K562 (cell line): ENCODE measurements around the gene PAQR7. TPM values are rescaled to one million over a fixed set of nuclear protein-coding genes. Genes with fewer than 3 reads are reported as not detected.

Experiments
- ASH1L ChIP-seq: fragments of 450-650 bp; IDR thresholded peaks from 2 replicates; pipeline ENCODE4 v1.6.1; 2018; ENCODE audit warnings: borderline replicate concordance, mild to moderate bottlenecking, low read depth; ENCODE audit not compliant: partially characterized antibody
- EGR1 ChIP-seq: fragments of 450-650 bp; conservative IDR thresholded peaks from 2 replicates; pipeline ENCODE4 v1.6.1; 2017; ENCODE audit warnings: mild to moderate bottlenecking
- GATAD2B ChIP-seq: fragments of 450-650 bp; IDR thresholded peaks from 2 replicates; pipeline ENCODE4 v1.6.1; 2017; ENCODE audit warnings: mild to moderate bottlenecking, borderline replicate concordance
- MBD2 ChIP-seq: sonication (generic); IDR thresholded peaks from 2 replicates; pipeline ENCODE4 v1.6.1; 2016; ENCODE audit warnings: low read depth, borderline replicate concordance
- MECOM ChIP-seq: fragments of 250-450 bp; sonication (Bioruptor Pico); IDR thresholded peaks from 2 replicates; pipeline ENCODE4 v1.8.0; 2022; ENCODE audit warnings: inconsistent platforms
- POLR2B ChIP-seq: fragments of 450-650 bp; IDR thresholded peaks from 2 replicates; pipeline ENCODE4 v1.6.1; 2018; ENCODE audit warnings: low read depth; ENCODE audit not compliant: partially characterized antibody
- RAD21 ChIP-seq, 2 experiments: fragments of 250-450 bp in 1 of 2; fragments of 450-650 bp in 1 of 2; sonication (Bioruptor Pico) in 1 of 2; formaldehyde crosslinking in 1 of 2; IDR thresholded peaks in 1 of 2; conservative IDR thresholded peaks in 1 of 2; 2 replicates each; pipeline versions ENCODE4 v1.4.0 to v1.8.0; 2020 to 2022; ENCODE audit warnings: mild to moderate bottlenecking in 2 of 2, moderate library complexity in 1 of 2
- THRAP3 ChIP-seq: fragments of 450-650 bp; IDR thresholded peaks from 2 replicates; pipeline ENCODE4 v1.6.1; 2016; ENCODE audit warnings: mild to moderate bottlenecking, inconsistent platforms, borderline replicate concordance
- ZNF24 ChIP-seq: fragments of 450-650 bp; IDR thresholded peaks from 2 replicates; pipeline ENCODE4 v1.6.1; 2016
- ZNF316 ChIP-seq: fragments of 450-650 bp; IDR thresholded peaks from 2 replicates; pipeline ENCODE4 v1.6.1; 2016
- ZNF354B ChIP-seq: fragments of 250-450 bp; sonication (Bioruptor Pico); IDR thresholded peaks from 2 replicates; pipeline ENCODE4 v1.4.0; 2020
- ZNF696 ChIP-seq: fragments of 250-450 bp; sonication (Bioruptor Pico); conservative IDR thresholded peaks from 2 replicates; pipeline ENCODE4 v1.4.0; 2020; ENCODE audit warnings: mild to moderate bottlenecking, moderate library complexity
- polyA plus RNA-seq, 8 experiments: library from polyadenylated mRNA; depleted of rRNA in 4 of 8; stranded (reverse) in 5 of 8; unstranded in 3 of 8; fragments of >200 nt; fragmentation: Nextera tagmentation in 2 of 8; fragmentation: Illumina TruSeq in 1 of 8; extraction: Ambion mirVana in 2 of 8; extraction: Trizol in 1 of 8; gene quantifications; 2 replicates each; pipeline versions ENCODE4 v1.2.1 to v1.2.3, GENCODE V29; 2011 to 2014; ENCODE audit warnings: inconsistent platforms in 1 of 8, missing spikeins in 1 of 8
- total RNA-seq, 7 experiments: library from RNA; depleted of rRNA in 6 of 7; stranded (reverse); fragments of >200 nt in 6 of 7; fragmentation: Illumina TruSeq in 2 of 7; extraction: Trizol in 2 of 7; gene quantifications; 2 replicates each; pipeline versions ENCODE4 v1.2.1 to v1.2.3, GENCODE V29; 2011 to 2021; ENCODE audit warnings: low replicate concordance in 1 of 7
- TF ChIP-seq, protein P1 (sequence below): fragments of 450-650 bp; IDR thresholded peaks from 2 replicates; pipeline ENCODE4 v1.7.1; 2018; ENCODE audit warnings: mild to moderate bottlenecking, low read depth; ENCODE audit not compliant: partially characterized antibody
- TF ChIP-seq, protein P2 (sequence below): fragments of 450-650 bp; IDR thresholded peaks from 2 replicates; pipeline ENCODE4 v1.6.1; 2016; ENCODE audit warnings: missing biosample characterization, missing genetic modification characterization
- TF ChIP-seq, protein P3 (sequence below): fragments of 200-800 bp; sonication (Bioruptor generic); IDR thresholded peaks from 2 replicates; pipeline ENCODE4 v1.6.1; 2017; ENCODE audit warnings: missing genetic modification characterization, missing compliant biosample characterization
- TF ChIP-seq, protein P4 (sequence below), 3 experiments: fragments of 200-800 bp in 1 of 3; fragments of 250-450 bp in 1 of 3; fragments of 450-650 bp in 1 of 3; sonication (Bioruptor Pico) in 1 of 3; sonication (Bioruptor generic) in 1 of 3; formaldehyde crosslinking in 1 of 3; IDR thresholded peaks; 2 replicates each; pipeline versions ENCODE4 v1.6.1 to v1.8.0; 2016 to 2022; ENCODE audit warnings: mild to moderate bottlenecking in 2 of 3, missing genetic modification characterization in 2 of 3, missing compliant biosample characterization in 1 of 3, moderate library complexity in 1 of 3

The PAQR7 gene
- total and polyA plus RNA-seq, 9 of the 15 experiments (the other 6 are each of a cell fraction or from before 2014, with no cell fraction given), result 1.1 to 5.2 (median 2.6) TPM

DNA sequence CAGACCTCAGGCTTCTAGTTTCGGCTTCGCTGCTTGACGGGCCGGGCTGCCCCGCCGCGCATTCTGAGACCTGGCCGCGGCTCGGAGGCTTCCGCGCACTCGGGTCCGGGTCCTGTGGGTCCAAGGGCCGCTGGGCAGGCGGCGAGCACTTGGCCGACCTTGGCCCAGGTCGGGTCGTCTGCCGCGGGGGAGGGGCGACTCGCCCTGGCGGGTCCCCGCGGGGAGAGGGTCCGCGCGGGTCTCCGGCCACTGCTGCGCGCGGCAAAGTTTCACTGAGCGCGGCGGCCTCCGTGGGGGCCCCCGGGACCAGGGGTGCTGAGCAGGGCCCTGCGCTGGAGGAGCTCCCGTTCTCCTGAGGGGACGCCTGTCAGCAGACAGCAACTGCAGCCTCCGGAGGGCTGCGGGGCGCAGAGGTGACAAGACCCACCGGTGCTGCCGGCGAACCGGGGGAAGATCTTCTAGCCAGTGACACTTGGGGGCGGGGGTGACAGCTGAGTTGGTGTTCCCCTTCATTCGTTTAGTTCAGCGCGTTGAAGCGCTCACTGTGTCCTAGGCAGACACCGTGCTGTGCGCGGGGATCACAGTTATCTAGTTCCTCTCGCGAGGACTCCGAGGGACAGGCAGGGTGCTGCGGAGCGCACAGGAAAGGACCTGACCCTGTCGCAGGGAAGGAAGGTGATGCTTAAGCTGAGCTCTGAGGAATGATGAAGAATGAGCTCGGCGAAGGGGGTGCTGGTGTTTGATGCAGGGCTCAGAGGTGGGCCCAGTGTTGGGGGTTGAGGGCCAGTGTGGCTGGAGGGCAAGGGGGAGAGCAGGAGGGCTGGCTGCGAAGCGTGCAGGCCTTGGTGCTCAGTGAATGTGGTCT lies 55.0 kb downstream of the PAQR7 start (continued):
- TF ChIP-seq ZNF354B (CRISPR knock-in tag) (no peak), EGR1 (0 out of 2 replicates have a peak, but pooled peaks have one; percentile 3), MBD2 (0 out of 2 replicates have a peak, but pooled peaks have one; percentile 18), POLR2B (peak; percentile 76), ZNF316 (no peak), ZNF696 (no peak), MECOM (CRISPR knock-in tag) (no peak), RAD21 (CRISPR knock-in tag; conservative IDR thresholded peaks at IDR 0.05 in 1 of 2, IDR thresholded peaks at IDR 0.05 in 1 of 2) (no peak; a peak in 1 of 4 replicates), ZNF24 (no peak; the same call in none of the 2 replicates), ASH1L (no peak), GATAD2B (peak; percentile 67; the same call in 1 of the 2 replicates), THRAP3 (no peak)
- TF ChIP-seq, protein P1, sequence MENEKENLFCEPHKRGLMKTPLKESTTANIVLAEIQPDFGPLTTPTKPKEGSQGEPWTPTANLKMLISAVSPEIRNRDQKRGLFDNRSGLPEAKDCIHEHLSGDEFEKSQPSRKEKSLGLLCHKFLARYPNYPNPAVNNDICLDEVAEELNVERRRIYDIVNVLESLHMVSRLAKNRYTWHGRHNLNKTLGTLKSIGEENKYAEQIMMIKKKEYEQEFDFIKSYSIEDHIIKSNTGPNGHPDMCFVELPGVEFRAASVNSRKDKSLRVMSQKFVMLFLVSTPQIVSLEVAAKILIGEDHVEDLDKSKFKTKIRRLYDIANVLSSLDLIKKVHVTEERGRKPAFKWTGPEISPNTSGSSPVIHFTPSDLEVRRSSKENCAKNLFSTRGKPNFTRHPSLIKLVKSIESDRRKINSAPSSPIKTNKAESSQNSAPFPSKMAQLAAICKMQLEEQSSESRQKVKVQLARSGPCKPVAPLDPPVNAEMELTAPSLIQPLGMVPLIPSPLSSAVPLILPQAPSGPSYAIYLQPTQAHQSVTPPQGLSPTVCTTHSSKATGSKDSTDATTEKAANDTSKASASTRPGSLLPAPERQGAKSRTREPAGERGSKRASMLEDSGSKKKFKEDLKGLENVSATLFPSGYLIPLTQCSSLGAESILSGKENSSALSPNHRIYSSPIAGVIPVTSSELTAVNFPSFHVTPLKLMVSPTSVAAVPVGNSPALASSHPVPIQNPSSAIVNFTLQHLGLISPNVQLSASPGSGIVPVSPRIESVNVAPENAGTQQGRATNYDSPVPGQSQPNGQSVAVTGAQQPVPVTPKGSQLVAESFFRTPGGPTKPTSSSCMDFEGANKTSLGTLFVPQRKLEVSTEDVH, result no peak
- TF ChIP-seq, protein P2, sequence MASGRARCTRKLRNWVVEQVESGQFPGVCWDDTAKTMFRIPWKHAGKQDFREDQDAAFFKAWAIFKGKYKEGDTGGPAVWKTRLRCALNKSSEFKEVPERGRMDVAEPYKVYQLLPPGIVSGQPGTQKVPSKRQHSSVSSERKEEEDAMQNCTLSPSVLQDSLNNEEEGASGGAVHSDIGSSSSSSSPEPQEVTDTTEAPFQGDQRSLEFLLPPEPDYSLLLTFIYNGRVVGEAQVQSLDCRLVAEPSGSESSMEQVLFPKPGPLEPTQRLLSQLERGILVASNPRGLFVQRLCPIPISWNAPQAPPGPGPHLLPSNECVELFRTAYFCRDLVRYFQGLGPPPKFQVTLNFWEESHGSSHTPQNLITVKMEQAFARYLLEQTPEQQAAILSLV (tag), result no peak
- TF ChIP-seq, protein P3, sequence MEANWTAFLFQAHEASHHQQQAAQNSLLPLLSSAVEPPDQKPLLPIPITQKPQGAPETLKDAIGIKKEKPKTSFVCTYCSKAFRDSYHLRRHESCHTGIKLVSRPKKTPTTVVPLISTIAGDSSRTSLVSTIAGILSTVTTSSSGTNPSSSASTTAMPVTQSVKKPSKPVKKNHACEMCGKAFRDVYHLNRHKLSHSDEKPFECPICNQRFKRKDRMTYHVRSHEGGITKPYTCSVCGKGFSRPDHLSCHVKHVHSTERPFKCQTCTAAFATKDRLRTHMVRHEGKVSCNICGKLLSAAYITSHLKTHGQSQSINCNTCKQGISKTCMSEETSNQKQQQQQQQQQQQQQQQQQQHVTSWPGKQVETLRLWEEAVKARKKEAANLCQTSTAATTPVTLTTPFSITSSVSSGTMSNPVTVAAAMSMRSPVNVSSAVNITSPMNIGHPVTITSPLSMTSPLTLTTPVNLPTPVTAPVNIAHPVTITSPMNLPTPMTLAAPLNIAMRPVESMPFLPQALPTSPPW, result no peak
- TF ChIP-seq, protein P4, sequence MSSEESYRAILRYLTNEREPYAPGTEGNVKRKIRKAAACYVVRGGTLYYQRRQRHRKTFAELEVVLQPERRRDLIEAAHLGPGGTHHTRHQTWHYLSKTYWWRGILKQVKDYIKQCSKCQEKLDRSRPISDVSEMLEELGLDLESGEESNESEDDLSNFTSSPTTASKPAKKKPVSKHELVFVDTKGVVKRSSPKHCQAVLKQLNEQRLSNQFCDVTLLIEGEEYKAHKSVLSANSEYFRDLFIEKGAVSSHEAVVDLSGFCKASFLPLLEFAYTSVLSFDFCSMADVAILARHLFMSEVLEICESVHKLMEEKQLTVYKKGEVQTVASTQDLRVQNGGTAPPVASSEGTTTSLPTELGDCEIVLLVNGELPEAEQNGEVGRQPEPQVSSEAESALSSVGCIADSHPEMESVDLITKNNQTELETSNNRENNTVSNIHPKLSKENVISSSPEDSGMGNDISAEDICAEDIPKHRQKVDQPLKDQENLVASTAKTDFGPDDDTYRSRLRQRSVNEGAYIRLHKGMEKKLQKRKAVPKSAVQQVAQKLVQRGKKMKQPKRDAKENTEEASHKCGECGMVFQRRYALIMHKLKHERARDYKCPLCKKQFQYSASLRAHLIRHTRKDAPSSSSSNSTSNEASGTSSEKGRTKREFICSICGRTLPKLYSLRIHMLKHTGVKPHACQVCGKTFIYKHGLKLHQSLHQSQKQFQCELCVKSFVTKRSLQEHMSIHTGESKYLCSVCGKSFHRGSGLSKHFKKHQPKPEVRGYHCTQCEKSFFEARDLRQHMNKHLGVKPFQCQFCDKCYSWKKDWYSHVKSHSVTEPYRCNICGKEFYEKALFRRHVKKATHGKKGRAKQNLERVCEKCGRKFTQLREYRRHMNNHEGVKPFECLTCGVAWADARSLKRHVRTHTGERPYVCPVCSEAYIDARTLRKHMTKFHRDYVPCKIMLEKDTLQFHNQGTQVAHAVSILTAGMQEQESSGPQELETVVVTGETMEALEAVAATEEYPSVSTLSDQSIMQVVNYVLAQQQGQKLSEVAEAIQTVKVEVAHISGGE (CRISPR knock-in tag; IDR thresholded peaks at IDR 0.05), result peak in 1 of 3 experiments; percentile 69; a peak in 1 of 6 replicates
